IMR-90 (cell line): ENCODE results near the gene TAPT1.

Experiments used
- CTCF ChIP-seq: conservative IDR thresholded peaks from 2 replicates; pipeline ENCODE4 v1.5.1; 2012; ENCODE audit warnings: mild to moderate bottlenecking, low read depth, low read length, improper control_type of control experiment
- POLR2A ChIP-seq: IDR thresholded peaks from 2 replicates; pipeline ENCODE4 v1.6.1; 2012; ENCODE audit warnings: mild to moderate bottlenecking, low read depth, low read length

GRCh38 chr4:16126714-16127113 lies 99.6 kb downstream of the TAPT1 start:
- no peak for TF ChIP-seq POLR2A
- no peak for TF ChIP-seq CTCF
